Activated B cell treated with CpG ODN at 0.5 μM for 24 hours (primary cell): ENCODE measurements around the gene ZSCAN26. TPM values are rescaled to one million over a fixed set of nuclear protein-coding genes. Genes with fewer than 3 reads are reported as not detected.
A peak's percentile ranks its signal among the peaks of the same experiment; 100 is the strongest.

Experiments used
- ATAC-seq: fragments of 200-7000 bp; cut with Tn5 transposase; one replicate; pipeline ENCODE4 v1.10.0; 2021; ENCODE audit warnings: low read depth, mild to moderate bottlenecking, moderate library complexity
- CTCF ChIA-PET: fragments of 350-600 bp; sonication (Branson Sonifier 250); formaldehyde crosslinking; loops from one replicate; lab custom pipeline; 2021; ENCODE audit warnings: antibody characterized with exemption; lab: Charles Lee
- POLR2A ChIA-PET: fragments of 350-600 bp; sonication (Branson Sonifier 250); formaldehyde crosslinking; loops from one replicate; lab custom pipeline; 2021; ENCODE audit warnings: antibody characterized with exemption; lab: Charles Lee
- DNase-seq: peaks from one replicate; pipeline ENCODE4 v3.0.0; 2022
- H3K27ac Mint-ChIP-seq: one replicate; pipeline ENCODE4 v1.8.0; 2020; ENCODE audit warnings: mixed read lengths
- H3K27me3 Mint-ChIP-seq: one replicate; pipeline ENCODE4 v1.8.0; 2021; ENCODE audit warnings: mixed read lengths
- H3K36me3 Mint-ChIP-seq: one replicate; pipeline ENCODE4 v1.8.0; 2021; ENCODE audit warnings: low read depth, mixed read lengths
- H3K4me1 Mint-ChIP-seq: one replicate; pipeline ENCODE4 v1.8.0; 2021; ENCODE audit warnings: mixed read lengths
- H3K4me3 Mint-ChIP-seq: one replicate; pipeline ENCODE4 v1.8.0; 2020; ENCODE audit warnings: mild to moderate bottlenecking, mixed read lengths
- H3K9me3 Mint-ChIP-seq: one replicate; pipeline ENCODE4 v1.8.0; 2020; ENCODE audit warnings: mixed read lengths
- CTCF ChIP-seq: fragments of 200-600 bp; IDR thresholded peaks from one replicate; pipeline ENCODE4 v1.8.0; 2022; ENCODE audit warnings: antibody characterized with exemption, mild to moderate bottlenecking
- intact Hi-C: fragments of 100-400 bp; cut with micrococcal nuclease; formaldehyde crosslinking; loops from one replicate; pipeline ENCODE4 v1.15.1; 2024
- total RNA-seq: library from RNA; stranded (reverse); gene quantifications from 2 replicates; pipeline ENCODE4 v1.2.3, GENCODE V29; 2022

The ZSCAN26 gene
- total RNA-seq, result 16.0 and 17.8 TPM in 2 replicates

GRCh38 chr6:28266962-28267694 is at the start of gene ZSCAN26:
Gene ZSCAN26, plus strand, starts transcription at chr6:28267143. Its CDS starts 4,777 bp downstream, at chr6:28271920.
- ChIA-PET POLR2A (interaction anchor here (0.6 to 4.0 kb wide), 26 partner anchors 9 to 1793 kb away, joined by 3 to 63 read pairs (median 6); partner anchors contain the start of genes NKAPL, PGBD1, ZKSCAN3 and ZKSCAN4), CTCF (interaction anchor here (1.2 to 2.6 kb wide), 6 partner anchors 13 to 162 kb away, joined by 3 to 13 read pairs (median 6); partner anchors contain the start of genes ZKSCAN3, ZKSCAN4 and ZKSCAN8)
- Mint-ChIP-seq H3K4me1 (peaks cover 10% of the 10 kb centered on the region), H3K36me3 (peaks cover 11% of the 10 kb centered on the region), H3K4me3 (no peak within 1 kb of the TSS), H3K27me3 (no peaks in the 10 kb centered on the region), H3K9me3 (no peaks in the 10 kb centered on the region), H3K27ac (peak within 1 kb of the TSS; percentile 46)
- intact Hi-C loops, result loop anchor here (1.0 to 10.0 kb wide), 11 partner anchors 8 to 362 kb away; partner anchors contain the start of genes NKAPL, PGBD1, ZKSCAN3 and ZKSCAN4
- TF ChIP-seq CTCF, result no peak
- DNase-seq (peak; percentile 77), ATAC-seq (peak; percentile 96)

- Mint-ChIP-seq H3K27me3 (peaks cover 54% of the 10 kb centered on the region), H3K4me1 (peaks cover 14% of the 10 kb centered on the region), H3K36me3 (no peaks in the 10 kb centered on the region), H3K9me3 (no peaks in the 10 kb centered on the region), H3K27ac (no peak overlapping the region), H3K4me3 (peak overlapping the region; percentile 89)
- ATAC-seq, result no peak
- POLR2A ChIA-PET, result interaction anchor here (0.6 to 2.4 kb wide), 11 partner anchors 11 to 745 kb away, joined by 3 to 17 read pairs (median 5); partner anchors contain the start of genes ZKSCAN4, ZKSCAN8, ZNF165 and ZNF184
- TF ChIP-seq CTCF, result no peak
- DNase-seq, result no peak
- CTCF ChIA-PET, result interaction anchor here (0.9 kb wide), 1 partner anchor 138 kb away, joined by 4 read pairs; no protein-coding TSS in a partner anchor
- intact Hi-C loops, result loop anchor here (5.0 kb wide), 3 partner anchors 49 to 316 kb away; partner anchors contain the start of gene ZSCAN26
Measured at GRCh38 chr6:28217890-28218289, 49.1 kb upstream of the ZSCAN26 start.

GRCh38 chr6:28218312-28219248 is 48.4 kb upstream of the ZSCAN26 start:
- POLR2A ChIA-PET, result interaction anchor here (0.6 to 2.4 kb wide), 13 partner anchors 9 to 753 kb away, joined by 3 to 17 read pairs (median 4); partner anchors contain the start of genes ZKSCAN4, ZKSCAN8, ZNF184 and ZSCAN26
- no peak overlapping the region for H3K27ac Mint-ChIP-seq

More at GRCh38 chr6:28218312-28219248, 48.4 kb upstream of the ZSCAN26 start:
- peak overlapping the region; percentile 89 for H3K4me3 Mint-ChIP-seq
- no peak for TF ChIP-seq CTCF
- peaks cover 54% of the 10 kb centered on the region for H3K27me3 Mint-ChIP-seq
- DNase-seq, result peak; percentile 44
- ATAC-seq, result peak; percentile 82
- no peaks in the 10 kb centered on the region for H3K9me3 Mint-ChIP-seq
- CTCF ChIA-PET, result interaction anchor here (0.9 kb wide), 1 partner anchor 137 kb away, joined by 4 read pairs; no protein-coding TSS in a partner anchor
- intact Hi-C loops, result loop anchor here (5.0 kb wide), 3 partner anchors 49 to 316 kb away; partner anchors contain the start of gene ZSCAN26
- H3K36me3 Mint-ChIP-seq, result no peaks in the 10 kb centered on the region
- peaks cover 13% of the 10 kb centered on the region for H3K4me1 Mint-ChIP-seq
